CD1c-positive myeloid dendritic cell (primary cell): ENCODE data around the gene MDM4.

Experiments used
- DNase-seq: peaks from one replicate; pipeline ENCODE4 v3.0.0-alpha.2; 2016; ENCODE audit errors: extremely low spot score

The MDM4 gene

GRCh38 chr1:204578867-204579664 is 62.9 kb downstream of the MDM4 start:
- no peak for DNase-seq

GRCh38 chr1:204579681-204580080 is 63.5 kb downstream of the MDM4 start:
- DNase-seq: no peak

DNA sequence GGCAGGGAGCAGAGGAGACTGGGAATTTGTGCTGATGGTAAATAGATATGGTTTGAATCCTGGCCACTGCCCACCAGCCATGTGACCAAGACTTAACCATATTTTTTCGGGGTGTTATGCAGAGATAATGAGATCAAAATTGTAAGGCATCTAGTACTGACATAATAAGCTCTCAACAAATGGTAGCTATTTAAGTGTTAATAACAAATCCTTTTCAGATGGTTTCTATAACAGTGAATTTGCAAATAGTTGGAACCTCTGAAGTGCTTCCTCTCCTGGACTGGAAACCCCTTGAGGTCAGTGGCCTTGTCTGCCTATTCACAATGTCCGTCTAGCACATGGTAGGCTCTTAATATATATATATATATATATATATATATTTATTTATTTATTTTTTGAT is 64.7 kb downstream of the MDM4 start:
- DNase-seq: no peak

GRCh38 chr1:204581759-204582158 is 65.6 kb downstream of the MDM4 start:
- DNase-seq: no peak

GRCh38 chr1:204583909-204584632 is 67.9 kb downstream of the MDM4 start:
- no peak for DNase-seq

- DNase-seq: no peak
These were observed 68.6 kb downstream of the MDM4 start for GRCh38 chr1:204584699-204585372.

DNA sequence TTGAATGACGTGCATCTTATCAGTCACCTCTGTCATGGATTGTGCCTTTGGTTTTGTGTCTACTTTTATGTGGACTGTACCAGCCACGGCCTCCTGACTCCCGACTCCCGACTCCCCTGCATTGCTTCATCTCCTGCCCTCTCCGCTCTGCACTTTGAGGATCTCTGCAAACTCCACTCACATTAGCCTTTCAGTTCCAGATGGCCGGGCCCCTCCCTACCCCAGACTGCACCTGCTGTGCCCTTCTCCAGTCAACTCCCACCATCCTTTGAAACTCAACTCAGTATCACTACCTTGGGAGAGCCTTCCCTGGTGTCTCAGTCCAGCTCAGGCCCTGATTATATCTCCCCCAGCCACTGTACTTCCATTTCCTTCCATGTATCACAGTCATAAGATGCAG is 71.4 kb downstream of the MDM4 start:
- DNase-seq: no peak

- no peak for DNase-seq
These were observed 72.6 kb downstream of the MDM4 start for GRCh38 chr1:204588826-204589225.

- DNase-seq: no peak
These were observed 73.3 kb downstream of the MDM4 start for GRCh38 chr1:204589409-204590038.

GRCh38 chr1:204591473-204592090 is 75.4 kb downstream of the MDM4 start:
- DNase-seq: no peak

GRCh38 chr1:204592246-204592948 is 76.2 kb downstream of the MDM4 start:
- no peak for DNase-seq

DNA sequence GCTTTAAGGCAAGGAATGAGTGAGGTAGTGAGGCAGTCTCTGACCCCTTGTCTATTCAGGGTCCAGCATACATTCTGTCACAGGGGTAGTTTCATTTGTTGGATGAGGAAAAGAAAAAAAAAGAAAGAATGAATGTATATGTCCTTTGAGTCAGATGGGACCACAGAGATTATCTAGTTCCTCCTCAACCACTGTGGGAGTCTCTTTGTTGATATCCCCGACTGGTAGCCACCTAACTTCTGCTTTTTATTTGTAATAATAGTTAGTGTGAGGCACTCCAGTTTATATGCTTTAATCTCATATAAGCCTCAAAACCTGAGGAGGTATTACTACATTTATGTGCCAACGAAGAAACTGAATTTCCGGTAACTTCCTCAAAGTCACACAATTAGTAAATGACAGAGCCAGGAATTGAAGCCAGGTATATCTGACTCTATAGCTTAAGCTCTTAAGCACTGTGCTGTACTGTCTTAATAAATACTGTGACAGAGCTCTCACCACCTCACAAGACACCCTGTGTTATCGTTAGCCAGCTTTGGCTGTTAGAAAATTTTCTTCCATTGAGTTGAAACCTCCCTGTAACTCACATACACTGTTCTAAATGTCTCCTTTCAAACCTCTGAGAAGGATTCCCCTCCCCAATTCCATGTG is 82.2 kb downstream of the MDM4 start:
- DNase-seq: peak; percentile 28

GRCh38 chr1:204599098-204599497 is 82.9 kb downstream of the MDM4 start:
- no peak for DNase-seq

GRCh38 chr1:204599596-204599995 is 83.4 kb downstream of the MDM4 start:
- DNase-seq: no peak

DNA sequence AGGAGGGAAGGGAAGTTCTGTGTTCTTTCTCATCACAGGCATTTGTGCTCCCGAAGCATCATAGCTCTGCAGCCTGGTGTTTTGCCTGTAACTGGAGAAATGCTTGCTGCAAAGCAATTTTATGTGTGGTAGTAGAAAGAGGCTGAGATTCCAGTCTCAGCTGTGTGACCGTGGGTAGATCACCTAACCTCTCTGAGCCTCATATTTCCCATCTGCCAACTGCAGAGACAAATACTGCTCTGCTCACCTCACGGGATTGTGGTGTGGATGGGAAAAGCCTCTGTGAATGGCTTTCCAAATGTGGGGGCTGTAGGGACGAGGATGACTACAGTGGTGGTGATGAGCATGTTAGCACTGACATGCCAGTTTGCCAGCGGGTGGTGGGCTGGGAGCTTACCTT is 84.0 kb downstream of the MDM4 start:
- DNase-seq: no peak

DNA sequence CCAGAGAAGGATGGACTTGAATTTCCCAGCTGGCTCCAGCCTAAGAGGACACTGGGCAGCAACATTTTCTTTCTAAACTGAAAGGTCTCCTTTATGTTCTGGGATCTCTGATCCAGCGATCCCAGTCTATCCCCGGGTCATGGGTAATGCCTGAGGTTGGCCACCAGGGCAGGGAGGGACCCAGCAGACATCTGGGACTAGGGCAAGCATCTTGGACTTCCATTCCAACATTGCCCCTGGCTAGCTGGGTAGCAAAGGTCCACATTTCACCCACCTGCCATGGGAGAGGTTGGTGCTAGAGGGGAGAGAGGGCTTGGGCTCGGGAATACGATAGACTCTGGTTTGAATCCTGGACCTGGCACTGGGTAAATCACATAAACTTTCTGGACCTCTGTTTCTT is 84.8 kb downstream of the MDM4 start:
- DNase-seq: no peak

GRCh38 chr1:204602111-204602579 is 85.9 kb downstream of the MDM4 start:
- no peak for DNase-seq

DNA sequence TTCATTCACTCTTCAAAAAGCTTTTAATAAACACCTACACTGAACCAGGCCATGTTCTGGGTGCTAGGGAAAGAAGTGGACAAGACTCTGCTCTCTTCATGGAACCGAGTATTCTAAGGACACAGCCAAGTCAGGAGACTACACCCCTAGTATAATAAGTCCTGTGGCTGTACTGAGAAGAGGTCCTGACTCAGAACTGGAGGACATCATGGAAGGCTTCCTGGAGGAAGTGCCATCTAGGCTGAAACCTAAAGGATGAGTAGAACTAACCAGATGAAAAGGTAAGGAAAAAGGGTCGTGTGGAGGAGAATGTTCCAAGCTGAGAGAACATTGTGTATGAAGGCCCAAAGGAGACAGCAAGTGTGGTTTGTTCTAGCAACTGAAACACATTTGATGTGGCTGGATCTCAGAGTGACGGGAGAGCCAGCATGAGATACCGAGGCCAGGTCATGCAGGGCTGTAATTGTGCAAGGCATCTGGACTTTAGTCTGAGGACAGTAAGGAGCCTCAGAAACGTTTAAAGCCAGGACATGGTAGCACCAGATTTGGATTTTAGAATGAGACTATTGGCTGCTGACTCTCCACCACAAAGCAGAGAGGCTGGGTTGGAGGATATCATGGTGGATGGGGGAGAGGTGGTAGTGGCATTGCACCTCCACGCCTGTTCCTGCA is 86.8 kb downstream of the MDM4 start:
- DNase-seq: no peak

DNA sequence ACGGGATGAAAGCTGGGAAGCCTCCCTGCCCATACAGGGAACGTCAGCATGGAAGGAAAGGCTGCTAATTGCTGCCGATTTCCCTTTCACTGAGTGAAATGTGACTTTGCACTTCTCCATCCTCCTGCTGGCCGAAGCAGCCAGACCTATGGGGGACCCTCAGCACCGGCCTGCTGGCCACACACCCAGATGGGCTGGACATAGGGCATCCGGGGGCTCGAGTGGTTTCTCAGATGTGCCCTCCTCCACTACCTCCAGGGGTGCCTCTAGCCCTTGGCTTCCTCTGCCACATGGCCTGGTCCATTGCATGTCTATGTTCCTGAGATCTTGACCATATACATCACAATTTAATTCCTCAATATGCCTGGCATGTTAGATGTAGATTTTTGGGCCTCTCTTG is 89.6 kb downstream of the MDM4 start:
- DNase-seq: no peak
